Activated CD8-positive, alpha-beta T cell treated with anti-CD3 and anti-CD28 coated beads for 36 hours (primary cell): ENCODE measurements around the gene CNTNAP1. TPM values are rescaled to one million over a fixed set of nuclear protein-coding genes. Genes with fewer than 3 reads are reported as not detected.

Experiments used
- ATAC-seq: fragments of 200-7000 bp; cut with Tn5 transposase; one replicate; pipeline ENCODE4 v1.10.0; 2021; ENCODE audit warnings: mild to moderate bottlenecking, moderate library complexity
- CTCF ChIA-PET: fragments of 350-600 bp; sonication (Branson Sonifier 250); formaldehyde crosslinking; loops from one replicate; lab custom pipeline; 2021; ENCODE audit warnings: antibody characterized with exemption; lab: Charles Lee
- POLR2A ChIA-PET: fragments of 350-600 bp; sonication (Branson Sonifier 250); formaldehyde crosslinking; loops from one replicate; lab custom pipeline; 2021; ENCODE audit warnings: antibody characterized with exemption; lab: Charles Lee
- DNase-seq: peaks from one replicate; pipeline ENCODE4 v3.0.0-alpha.2; 2020
- H3K27ac Mint-ChIP-seq: one replicate; pipeline ENCODE4 v1.8.0; 2021; ENCODE audit warnings: mild to moderate bottlenecking, mixed read lengths
- H3K27me3 Mint-ChIP-seq: one replicate; pipeline ENCODE4 v1.8.0; 2021; ENCODE audit warnings: mixed read lengths
- H3K36me3 Mint-ChIP-seq: one replicate; pipeline ENCODE4 v1.8.0; 2021; ENCODE audit warnings: low read depth, mixed read lengths
- H3K4me1 Mint-ChIP-seq: one replicate; pipeline ENCODE4 v1.8.0; 2021; ENCODE audit warnings: low read depth, mixed read lengths
- H3K4me3 Mint-ChIP-seq: one replicate; pipeline ENCODE4 v1.8.0; 2021; ENCODE audit warnings: mild to moderate bottlenecking, moderate library complexity, mixed read lengths
- H3K9me3 Mint-ChIP-seq: one replicate; pipeline ENCODE4 v1.8.0; 2021; ENCODE audit warnings: mixed read lengths
- intact Hi-C: fragments of 100-400 bp; cut with micrococcal nuclease; formaldehyde crosslinking; loops from one replicate; pipeline ENCODE4 v1.10.0; 2022
- total RNA-seq, 2 experiments: library from RNA; stranded (reverse); gene quantifications; one replicate each; pipeline ENCODE4 v1.2.3, GENCODE V29; 2021
- TF ChIP-seq, protein P1 (sequence below): fragments of 200-600 bp; IDR thresholded peaks from one replicate; pipeline ENCODE4 v1.8.0; 2022; ENCODE audit warnings: antibody characterized with exemption, mild to moderate bottlenecking

Gene CNTNAP1
- total RNA-seq: under 1 TPM; 0.13 to 0.25 TPM

DNA sequence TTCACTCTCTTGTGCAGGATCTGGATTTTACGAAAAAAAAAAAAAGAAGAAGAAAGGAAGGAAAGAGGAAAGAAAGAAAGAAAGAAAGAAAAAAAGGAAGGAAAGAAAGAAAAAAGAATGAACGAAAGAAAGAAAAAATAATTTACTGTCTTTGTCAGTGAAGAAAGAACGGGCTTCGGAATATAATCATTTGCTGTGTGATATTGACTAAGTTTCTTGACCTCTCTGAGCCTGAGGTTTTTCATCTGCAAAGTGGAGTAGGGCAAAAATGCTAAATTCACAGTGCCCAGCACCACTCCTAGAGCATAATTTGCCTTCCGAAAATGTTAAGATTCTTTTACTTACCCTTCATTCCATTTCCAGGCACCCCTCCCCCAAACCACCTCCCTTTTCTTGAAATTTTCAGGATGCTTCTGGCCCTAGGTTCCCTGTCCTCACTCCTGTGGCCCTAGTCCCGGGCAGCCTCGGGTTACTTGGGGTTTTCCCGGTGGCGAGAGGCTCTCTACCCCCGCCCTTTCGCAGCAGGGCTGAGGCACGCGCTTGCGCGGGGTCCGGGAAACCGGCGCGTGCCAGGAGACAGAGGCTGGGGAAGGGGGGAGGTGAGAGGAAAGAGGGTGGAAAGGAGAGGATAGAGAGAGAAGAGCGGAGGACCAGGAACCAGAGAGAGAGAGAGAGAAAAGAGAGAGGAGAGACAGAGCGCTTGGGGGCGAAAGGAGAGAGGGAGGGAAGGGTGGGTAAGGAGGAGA, at the start of gene CNTNAP1:
Gene CNTNAP1 (plus strand): TSS at position 556 of the 746 bp plus-strand sequence. CDS start 299 bp downstream, outside the sequence.
- CTCF ChIA-PET: interaction anchor here (1.6 to 2.2 kb wide), 3 partner anchors 80 to 104 kb away, joined by 5 to 12 read pairs (median 5); partner anchors contain the start of gene PSMC3IP
- intact Hi-C loops: no loop called here
- H3K4me1 Mint-ChIP-seq: peaks cover 45% of the 10 kb centered on the region
- H3K27ac Mint-ChIP-seq: no peak within 1 kb of the TSS
- ATAC-seq (no peak), DNase-seq (no peak)
- no peaks in the 10 kb centered on the region for H3K36me3 Mint-ChIP-seq
- POLR2A ChIA-PET: interaction anchor here (1.1 to 1.5 kb wide), 4 partner anchors 10 to 142 kb away, joined by 3 to 7 read pairs (median 6); partner anchors contain the start of genes BECN1 and PSMC3IP
- no peaks in the 10 kb centered on the region for H3K9me3 Mint-ChIP-seq
- H3K4me3 Mint-ChIP-seq: peak within 1 kb of the TSS; percentile 61
- peaks cover 39% of the 10 kb centered on the region for H3K27me3 Mint-ChIP-seq
- TF ChIP-seq, protein P1, sequence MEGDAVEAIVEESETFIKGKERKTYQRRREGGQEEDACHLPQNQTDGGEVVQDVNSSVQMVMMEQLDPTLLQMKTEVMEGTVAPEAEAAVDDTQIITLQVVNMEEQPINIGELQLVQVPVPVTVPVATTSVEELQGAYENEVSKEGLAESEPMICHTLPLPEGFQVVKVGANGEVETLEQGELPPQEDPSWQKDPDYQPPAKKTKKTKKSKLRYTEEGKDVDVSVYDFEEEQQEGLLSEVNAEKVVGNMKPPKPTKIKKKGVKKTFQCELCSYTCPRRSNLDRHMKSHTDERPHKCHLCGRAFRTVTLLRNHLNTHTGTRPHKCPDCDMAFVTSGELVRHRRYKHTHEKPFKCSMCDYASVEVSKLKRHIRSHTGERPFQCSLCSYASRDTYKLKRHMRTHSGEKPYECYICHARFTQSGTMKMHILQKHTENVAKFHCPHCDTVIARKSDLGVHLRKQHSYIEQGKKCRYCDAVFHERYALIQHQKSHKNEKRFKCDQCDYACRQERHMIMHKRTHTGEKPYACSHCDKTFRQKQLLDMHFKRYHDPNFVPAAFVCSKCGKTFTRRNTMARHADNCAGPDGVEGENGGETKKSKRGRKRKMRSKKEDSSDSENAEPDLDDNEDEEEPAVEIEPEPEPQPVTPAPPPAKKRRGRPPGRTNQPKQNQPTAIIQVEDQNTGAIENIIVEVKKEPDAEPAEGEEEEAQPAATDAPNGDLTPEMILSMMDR: no peak

DNA sequence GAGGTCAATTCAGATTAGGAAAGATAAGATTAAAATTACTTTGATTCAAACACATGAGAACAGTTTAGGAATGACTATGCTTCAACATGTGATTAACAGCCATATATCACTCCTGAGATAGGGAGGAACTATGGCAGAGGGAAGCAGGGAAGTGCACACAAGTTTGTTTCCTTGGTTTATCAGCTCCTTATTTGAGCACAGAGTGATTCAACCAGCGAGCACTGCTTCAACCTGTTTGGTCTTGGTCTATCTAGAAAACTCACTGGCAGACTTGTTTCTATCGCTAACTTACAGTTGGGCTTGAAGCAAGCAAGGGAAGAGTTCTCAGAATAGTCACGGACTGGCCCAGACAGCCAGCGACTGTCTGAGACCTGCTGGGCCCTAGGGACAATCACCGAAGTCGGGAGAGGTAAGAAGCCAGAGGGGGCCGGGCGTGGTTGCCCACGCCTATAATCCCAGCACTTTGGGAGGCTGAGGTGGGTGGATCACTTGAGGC, 49.3 kb upstream of the CNTNAP1 start:
- H3K27me3 Mint-ChIP-seq: no peaks in the 10 kb centered on the region
- no peak overlapping the region for H3K27ac Mint-ChIP-seq
- no peaks in the 10 kb centered on the region for H3K36me3 Mint-ChIP-seq
- CTCF ChIA-PET: interaction anchor here (1.2 to 1.7 kb wide), 3 partner anchors 15 to 131 kb away, joined by 3 to 4 read pairs (median 4); no protein-coding TSS in a partner anchor
- no peaks in the 10 kb centered on the region for H3K9me3 Mint-ChIP-seq
- no peak overlapping the region for H3K4me3 Mint-ChIP-seq
- ATAC-seq (no peak), DNase-seq (no peak)
- TF ChIP-seq, protein P1: no peak
- no peaks in the 10 kb centered on the region for H3K4me1 Mint-ChIP-seq
- intact Hi-C loops: no loop called here
- POLR2A ChIA-PET: no interaction called here

GRCh38 chr17:42639525-42640113, 42.7 kb upstream of the CNTNAP1 start:
- no peaks in the 10 kb centered on the region for H3K4me1 Mint-ChIP-seq
- H3K27me3 Mint-ChIP-seq: peaks cover 7% of the 10 kb centered on the region
- ATAC-seq (no peak), DNase-seq (no peak)
- CTCF ChIA-PET: no interaction called here
- no peak overlapping the region for H3K27ac Mint-ChIP-seq
- TF ChIP-seq, protein P1: no peak
- no peaks in the 10 kb centered on the region for H3K9me3 Mint-ChIP-seq
- intact Hi-C loops: no loop called here
- no peaks in the 10 kb centered on the region for H3K36me3 Mint-ChIP-seq
- H3K4me3 Mint-ChIP-seq: no peak overlapping the region
- POLR2A ChIA-PET: interaction anchor here (0.6 kb wide), 1 partner anchor 119 kb away, joined by 3 read pairs; no protein-coding TSS in a partner anchor

DNA sequence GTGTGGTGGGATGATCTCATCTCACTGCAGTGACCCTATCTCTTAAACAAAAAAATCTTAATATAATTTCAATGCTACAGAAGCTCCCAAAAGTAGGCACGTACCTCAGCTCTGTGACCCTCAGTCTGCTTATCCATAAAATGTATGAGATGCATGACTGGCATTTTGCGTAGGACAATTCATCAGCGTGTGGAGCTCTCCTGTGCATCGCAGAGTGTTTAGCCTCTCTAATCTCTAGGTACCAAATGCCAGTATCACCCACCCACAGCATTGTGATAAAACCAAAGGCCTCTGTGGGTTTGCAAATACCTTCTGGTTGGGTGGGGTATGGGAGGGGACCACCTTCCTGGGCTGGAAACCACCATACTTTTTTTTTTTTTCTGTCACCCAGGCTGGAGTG, 42.2 kb upstream of the CNTNAP1 start:
- Mint-ChIP-seq H3K9me3 (no peaks in the 10 kb centered on the region), H3K27me3 (peaks cover 7% of the 10 kb centered on the region), H3K4me3 (no peak overlapping the region), H3K36me3 (no peaks in the 10 kb centered on the region), H3K27ac (no peak overlapping the region), H3K4me1 (no peaks in the 10 kb centered on the region)
- no peak for DNase-seq
- ChIA-PET CTCF (no interaction called here), POLR2A (interaction anchor here (0.6 kb wide), 1 partner anchor 118 kb away, joined by 3 read pairs; no protein-coding TSS in a partner anchor)
- intact Hi-C loops: no loop called here
- TF ChIP-seq, protein P1: no peak
- ATAC-seq: no peak
